HG03469 (cell line): ENCODE results near the gene DCST2.

Experiments
- ATAC-seq: cut with Tn5 transposase; IDR thresholded peaks from one replicate; pipeline ENCODE4 v1.9.1; 2021; ENCODE audit warnings: mild to moderate bottlenecking, moderate library complexity, moderate number of reproducible peaks; ENCODE audit not compliant: unreplicated experiment

Gene DCST2

GRCh38 chr1:155050560-155051341, 17.2 kb upstream of the DCST2 start, which contains the start of gene ADAM15:
Gene ADAM15 (plus strand): TSS chr1:155051316. CDS start chr1:155051387, 71 bp downstream.
- peak; percentile 45 for ATAC-seq

GRCh38 chr1:155049651-155050559, 16.3 kb upstream of the DCST2 start:
- no peak for ATAC-seq

GRCh38 chr1:155048449-155049334, 15.1 kb upstream of the DCST2 start:
- no peak for ATAC-seq

- ATAC-seq: no peak
Measured at GRCh38 chr1:155044812-155045657, 11.5 kb upstream of the DCST2 start.

GRCh38 chr1:155044365-155044764, 10.8 kb upstream of the DCST2 start:
- ATAC-seq: no peak

- ATAC-seq: no peak
Measured at GRCh38 chr1:155043793-155044192, 10.2 kb upstream of the DCST2 start.

GRCh38 chr1:155043301-155043702, 9.7 kb upstream of the DCST2 start:
- no peak for ATAC-seq

- ATAC-seq: no peak
Measured at GRCh38 chr1:155042789-155043188, 9.2 kb upstream of the DCST2 start.

- no peak for ATAC-seq
Measured at GRCh38 chr1:155040358-155041093, 6.9 kb upstream of the DCST2 start.

GRCh38 chr1:155039308-155039669, 5.7 kb upstream of the DCST2 start:
- ATAC-seq: no peak

- ATAC-seq: no peak
Measured at GRCh38 chr1:155038602-155039307, 5.2 kb upstream of the DCST2 start.

GRCh38 chr1:155037851-155038441, 4.4 kb upstream of the DCST2 start:
- no peak for ATAC-seq

GRCh38 chr1:155037043-155037442, 3.5 kb upstream of the DCST2 start:
- ATAC-seq: no peak

GRCh38 chr1:155035936-155036335, 2.4 kb upstream of the DCST2 start:
- no peak for ATAC-seq

- ATAC-seq: no peak
Measured at GRCh38 chr1:155034318-155035208, 982 bp upstream of the DCST2 start.

GRCh38 chr1:155032886-155033285, 695 bp downstream of the DCST2 start:
- no peak for ATAC-seq

- no peak for ATAC-seq
Measured at GRCh38 chr1:155030899-155031298, 2.7 kb downstream of the DCST2 start.
